ENCODE measurements around the gene CDHR1.

CDHR1 gene

DNA sequence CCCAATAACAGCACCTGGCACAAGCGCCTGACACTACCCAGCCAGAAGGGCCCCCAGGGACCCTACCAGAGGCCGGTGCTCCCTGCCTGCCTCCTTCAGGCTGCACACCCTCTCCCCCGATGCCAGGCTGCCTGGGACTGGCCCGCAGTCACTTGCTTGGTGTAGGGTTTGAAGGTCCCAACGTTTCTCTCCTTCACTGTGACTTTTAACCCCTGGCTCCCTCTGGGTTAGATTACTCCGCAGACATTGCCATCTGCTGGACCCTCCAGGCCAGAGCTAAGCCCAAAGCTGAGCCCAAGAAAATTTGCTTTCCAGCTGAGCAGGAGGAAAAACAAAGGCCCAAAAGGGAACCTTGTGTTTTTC is 6.9 kb downstream of the CDHR1 start:
- DNase-seq = no peak

DNA sequence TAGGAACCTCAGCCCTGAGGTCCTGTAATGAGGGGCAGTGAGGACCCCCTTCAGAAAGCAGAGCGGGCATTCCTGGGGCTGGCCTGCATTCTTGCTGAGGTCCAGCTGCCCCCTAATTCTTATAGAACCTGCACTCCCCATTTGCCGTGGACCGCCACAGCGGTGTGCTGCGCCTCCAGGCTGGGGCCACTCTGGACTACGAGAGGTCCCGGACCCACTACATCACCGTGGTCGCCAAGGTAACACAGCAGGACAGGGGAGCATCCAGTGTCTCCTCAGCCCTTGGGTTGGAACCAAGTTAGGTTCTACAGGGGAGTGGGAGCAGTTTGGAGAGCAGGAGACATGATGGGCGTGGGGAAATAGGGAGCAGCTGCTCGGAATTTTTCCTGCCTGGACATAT is 7.3 kb downstream of the CDHR1 start:
- no peak for DNase-seq

DNA sequence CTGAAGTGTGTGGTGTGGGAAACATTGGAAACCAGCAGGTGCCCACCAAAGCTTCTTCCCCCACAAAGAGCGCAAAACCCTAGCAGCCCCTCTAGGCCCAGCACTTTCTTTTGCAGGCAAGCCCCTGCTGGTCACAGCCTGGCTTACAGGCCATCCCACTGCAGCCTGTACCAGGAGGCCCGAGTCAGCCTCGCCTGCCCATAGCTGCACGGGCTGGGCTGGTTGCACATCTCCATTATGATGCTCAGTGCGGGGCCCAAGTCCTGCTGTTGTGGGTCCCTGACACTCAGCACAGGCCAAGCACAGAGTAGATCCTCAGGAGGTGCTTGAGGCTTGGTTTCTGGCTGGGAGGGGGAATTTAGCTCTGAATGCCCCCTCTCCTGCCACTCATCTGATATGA is 8.0 kb downstream of the CDHR1 start:
- DNase-seq = no peak

DNA sequence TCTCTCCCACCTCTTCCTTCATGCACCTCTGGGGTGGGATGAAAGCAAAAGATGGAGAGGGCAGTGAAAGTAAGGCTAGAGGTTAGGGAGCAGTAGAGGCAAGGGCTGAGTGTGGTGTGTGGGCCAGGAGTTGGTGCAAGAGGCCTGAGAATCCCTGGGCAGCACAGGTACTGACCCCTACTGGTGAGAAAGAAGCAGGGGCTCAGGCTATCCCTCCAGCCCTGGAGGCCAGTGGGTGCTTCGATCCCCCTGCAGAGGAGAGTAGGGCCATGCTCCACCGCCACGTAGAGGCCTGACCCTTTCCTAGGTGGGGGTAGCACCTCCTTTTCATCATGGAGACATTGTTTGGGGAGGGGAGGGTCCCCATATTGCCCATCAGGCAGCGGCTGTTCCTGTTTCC is 9.8 kb downstream of the CDHR1 start:
- DNase-seq = peak; percentile 13

DNA sequence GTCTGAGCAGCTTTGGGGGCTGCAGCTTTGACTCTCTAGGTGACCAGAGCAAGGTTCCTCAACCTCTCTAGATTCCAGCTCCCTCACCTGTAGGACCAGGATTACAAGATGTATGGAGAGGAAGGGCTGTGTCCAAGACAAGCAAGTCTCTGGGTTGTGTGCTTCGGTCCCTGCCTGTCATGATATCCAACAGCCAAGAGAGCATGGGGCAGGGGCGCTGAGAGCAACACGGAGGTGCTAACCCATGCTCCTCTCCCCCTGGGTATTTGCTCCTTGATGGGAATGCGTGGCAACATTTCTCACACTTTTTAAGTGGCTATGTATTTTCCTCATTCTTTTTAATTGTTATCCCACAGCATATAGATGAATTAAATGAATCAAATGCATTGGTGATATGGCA is 10.3 kb downstream of the CDHR1 start:
- no peak for DNase-seq

DNA sequence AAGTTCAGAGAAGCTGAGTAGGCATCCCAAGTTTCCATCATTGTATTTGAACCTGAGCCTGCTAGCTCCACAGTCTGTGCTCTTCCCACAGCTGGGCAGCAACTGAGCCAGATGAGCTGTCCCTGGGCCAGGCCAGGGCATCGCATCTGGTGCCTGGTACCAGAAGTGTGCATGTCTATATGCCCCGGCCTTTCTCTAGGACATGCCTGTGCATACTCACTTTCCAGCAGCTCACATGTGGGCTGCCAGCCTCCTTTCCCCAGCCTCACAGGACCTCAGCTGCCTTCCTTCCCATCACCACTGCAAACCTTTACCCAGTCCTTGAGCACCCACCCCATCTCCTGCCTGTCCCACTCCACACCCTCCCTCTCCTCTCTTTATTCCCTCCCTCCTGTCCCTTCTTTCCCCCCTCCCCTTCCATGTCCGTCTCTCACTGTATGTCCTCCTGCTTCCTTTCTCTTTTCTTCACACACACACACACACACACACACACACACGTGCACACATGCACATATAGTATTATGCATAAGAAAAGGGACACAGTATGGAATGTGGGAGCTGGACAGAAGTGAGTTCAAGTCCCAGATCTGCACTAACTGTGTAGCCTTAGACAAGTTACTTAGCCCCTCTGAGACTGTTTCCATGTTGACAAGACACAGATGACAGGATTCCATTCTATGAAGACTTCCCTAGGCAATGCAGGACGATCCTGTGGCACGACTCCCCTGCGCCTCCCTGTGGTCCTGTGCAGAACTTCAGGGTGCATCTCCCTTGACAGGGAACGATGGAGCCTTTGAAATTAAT is 10.9 kb downstream of the CDHR1 start:
- peak; percentile 66 for DNase-seq

DNA sequence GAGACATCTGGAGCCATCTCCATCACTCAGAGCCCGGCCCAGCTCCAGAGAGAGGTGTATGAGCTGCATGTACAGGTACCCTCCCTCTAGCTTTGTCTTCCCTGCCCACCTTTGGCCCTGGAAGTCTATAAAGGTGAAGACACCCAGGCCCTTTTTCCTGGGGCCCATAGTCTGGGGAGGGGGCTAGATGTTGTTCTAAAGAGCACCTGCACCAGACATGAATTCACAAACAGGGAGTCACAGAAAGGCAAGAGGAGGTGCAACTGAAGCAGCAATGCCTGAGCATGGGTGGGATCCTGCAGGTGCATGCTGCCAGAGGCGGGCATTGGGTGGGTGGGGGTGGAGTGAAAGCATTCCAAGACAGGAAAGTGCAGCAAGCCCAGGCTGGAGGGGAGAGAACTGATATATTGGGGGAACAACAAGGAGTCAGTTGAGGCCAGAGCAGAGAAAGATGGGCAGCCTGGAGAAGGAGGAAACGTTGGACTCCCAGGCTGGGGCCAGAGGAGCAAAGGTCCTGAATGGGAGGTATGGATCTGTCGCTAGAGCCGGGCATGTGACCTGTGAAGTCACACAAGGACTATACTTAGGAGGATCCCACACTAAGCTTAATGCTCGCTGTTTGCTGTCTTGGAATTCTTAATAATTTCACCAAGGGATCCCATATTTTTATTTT is 11.7 kb downstream of the CDHR1 start:
- no peak for DNase-seq

DNA sequence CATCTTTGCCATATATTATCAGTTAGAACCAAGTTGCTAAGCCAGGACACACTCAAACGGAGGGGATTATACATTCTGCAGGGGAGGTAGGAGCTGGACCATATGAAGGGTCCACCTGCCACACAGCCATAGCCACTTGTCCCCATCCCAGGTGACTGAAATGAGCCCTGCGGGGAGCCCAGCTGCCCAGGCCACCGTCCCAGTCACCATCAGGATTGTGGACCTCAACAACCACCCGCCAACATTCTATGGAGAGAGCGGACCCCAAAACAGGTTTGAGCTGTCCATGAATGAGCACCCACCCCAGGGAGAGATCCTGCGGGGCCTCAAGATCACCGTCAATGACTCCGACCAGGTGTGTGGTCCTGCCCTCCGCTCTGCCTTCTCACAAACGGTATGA is 13.7 kb downstream of the CDHR1 start:
- no peak for DNase-seq

DNA sequence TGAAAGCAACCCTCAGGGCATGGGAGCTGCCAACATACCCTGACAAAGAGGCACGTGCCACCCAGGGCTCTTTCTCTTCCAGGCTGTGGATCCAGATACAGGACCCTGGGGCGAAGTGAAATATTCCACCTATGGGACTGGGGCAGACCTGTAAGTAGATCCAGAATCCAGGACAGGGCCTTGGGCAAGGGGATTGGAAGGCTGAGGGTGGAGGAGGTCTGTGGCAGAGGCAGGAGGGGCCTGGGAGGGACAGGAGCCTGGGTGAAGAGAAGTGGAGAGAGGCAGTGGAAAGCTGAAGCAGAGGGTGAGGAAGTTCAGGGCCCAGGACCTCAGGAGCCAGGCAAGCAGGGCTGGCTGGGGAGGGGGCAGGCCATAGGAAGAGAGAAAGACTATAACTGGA is 17.2 kb downstream of the CDHR1 start:
- no peak for DNase-seq

DNA sequence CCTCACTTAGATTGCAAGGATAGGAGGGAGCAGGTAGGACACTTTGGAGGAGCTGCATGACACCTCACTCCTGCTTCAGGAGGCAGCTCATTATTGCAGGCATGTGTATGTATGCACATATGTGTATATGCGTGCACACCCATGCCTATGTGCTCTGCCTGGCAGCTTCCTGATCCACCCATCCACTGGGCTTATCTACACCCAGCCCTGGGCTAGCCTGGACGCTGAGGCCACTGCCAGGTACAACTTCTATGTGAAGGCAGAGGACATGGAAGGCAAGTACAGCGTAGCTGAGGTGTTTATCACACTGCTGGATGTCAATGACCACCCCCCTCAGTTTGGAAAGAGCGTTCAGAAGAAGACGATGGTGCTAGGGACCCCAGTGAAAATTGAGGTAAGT is 17.7 kb downstream of the CDHR1 start:
- no peak for DNase-seq

DNA sequence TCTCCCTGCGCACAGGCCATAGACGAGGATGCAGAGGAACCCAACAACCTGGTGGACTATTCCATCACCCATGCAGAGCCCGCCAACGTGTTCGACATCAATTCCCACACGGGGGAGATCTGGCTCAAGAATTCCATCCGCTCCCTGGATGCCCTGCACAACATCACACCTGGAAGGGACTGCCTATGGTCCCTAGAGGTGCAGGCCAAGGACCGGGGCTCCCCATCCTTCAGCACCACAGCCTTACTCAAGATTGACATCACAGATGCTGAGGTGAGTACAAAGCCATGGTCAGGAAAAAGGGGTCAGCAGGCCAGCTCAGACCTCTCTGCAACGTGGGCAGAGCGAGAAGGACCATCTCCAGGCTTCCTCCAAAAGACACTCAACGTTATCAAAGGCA is 18.7 kb downstream of the CDHR1 start:
- DNase-seq = no peak

DNA sequence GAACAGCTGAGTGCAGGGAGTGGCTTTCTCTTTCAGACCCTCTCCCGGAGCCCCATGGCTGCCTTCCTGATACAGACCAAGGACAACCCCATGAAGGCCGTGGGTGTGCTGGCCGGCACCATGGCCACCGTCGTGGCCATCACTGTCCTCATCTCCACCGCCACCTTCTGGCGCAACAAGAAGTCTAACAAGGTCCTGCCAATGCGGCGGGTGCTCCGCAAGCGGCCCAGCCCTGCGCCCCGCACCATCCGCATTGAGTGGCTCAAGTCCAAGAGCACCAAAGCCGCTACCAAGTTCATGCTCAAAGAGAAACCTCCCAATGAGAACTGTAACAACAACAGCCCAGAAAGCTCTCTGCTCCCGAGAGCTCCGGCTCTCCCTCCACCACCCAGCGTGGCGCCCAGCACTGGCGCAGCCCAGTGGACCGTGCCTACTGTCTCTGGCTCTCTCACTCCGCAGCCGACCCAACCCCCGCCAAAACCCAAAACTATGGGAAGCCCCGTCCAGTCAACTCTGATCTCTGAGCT is 19.8 kb downstream of the CDHR1 start:
- DNase-seq = no peak

DNA sequence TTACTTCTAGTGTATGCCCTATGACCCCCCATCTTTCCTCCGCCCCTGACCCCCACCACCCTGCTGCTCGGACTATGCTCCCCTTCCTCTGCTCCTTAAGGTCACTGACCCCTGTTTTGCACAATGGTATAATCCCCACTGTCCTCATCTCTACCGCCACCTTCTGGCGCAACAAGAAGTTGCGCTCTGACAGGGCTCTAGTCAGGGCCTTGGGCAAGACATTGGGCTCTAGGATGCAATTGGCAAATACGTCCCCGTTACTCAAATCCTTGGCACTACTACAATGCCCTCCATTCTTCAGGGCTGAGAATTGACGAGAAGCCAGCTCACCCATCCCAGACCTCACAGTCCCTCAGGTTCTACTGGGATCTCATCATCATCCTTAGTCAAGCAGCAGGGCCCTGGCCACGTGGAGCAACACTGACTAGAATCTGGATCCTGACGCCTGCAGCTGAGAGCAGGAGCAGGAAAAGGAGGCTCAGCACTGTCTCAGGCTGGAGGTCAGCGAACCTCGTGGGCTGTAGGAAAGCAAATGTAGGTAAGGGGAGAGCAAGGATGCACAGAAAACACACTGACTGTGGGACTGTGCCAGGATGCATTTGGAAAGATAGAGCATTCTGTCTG is 20.4 kb downstream of the CDHR1 start:
- peak; percentile 10 for DNase-seq

DNA sequence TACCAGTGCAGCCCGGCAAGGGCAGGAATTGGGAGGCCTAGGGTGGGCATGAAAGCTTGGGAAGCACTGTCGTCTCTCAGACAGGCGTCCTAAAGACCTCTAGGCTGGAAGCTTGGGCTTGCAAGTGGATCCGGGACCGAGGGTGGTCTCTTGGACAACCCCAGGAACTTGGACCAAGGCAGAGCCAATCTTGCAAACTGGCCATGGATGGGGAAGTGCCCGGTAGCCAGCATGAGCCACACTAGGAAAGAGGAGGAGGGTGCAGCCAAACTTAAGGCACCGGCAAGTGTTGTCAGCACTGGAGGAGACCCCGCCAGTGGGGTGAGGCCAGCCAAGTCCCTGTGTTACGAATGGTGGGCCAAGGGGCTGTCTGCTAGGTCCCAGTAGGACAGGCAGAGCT is 22.5 kb downstream of the CDHR1 start:
- DNase-seq = no peak

DNA sequence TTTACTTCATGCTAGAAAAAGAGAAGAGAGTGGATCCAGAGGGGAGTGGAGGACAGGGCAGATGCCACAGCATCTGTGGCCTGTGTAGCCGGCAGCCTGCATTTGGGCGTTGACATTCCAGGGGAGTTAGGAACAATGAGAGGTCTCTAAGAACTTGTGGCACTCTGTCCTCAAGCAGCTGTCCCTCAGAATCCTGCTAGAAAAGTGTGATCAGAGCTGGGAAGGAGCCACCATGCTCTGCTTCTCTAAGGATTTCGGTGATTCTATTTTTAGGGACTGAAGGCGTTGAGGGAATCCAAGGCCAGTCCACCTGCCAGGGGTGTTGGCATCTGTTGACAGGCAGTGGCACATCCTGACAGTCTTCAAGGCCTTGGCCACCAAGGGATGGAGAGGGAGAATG is 23.4 kb downstream of the CDHR1 start:
- DNase-seq = no peak

DNA sequence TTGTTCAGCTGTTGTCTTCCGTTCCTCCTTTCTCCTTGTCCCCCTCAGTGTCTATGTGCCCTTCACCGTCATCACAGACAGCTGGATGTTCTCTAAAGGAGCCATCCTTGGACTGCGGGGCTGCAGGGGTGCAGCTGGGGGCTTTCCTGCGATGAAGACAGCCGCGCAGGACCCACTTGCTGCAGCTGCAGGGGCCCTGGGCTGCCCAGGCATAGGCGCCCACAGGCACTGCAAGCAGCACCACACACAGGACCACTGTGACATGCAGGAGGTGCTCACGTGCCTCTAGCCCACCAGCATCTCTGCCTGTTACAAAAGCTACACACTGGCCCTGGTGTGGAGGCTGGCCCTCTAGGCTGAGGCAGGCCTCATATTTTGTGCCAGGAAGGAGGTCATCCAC is 27.6 kb downstream of the CDHR1 start:
- DNase-seq = no peak

DNA sequence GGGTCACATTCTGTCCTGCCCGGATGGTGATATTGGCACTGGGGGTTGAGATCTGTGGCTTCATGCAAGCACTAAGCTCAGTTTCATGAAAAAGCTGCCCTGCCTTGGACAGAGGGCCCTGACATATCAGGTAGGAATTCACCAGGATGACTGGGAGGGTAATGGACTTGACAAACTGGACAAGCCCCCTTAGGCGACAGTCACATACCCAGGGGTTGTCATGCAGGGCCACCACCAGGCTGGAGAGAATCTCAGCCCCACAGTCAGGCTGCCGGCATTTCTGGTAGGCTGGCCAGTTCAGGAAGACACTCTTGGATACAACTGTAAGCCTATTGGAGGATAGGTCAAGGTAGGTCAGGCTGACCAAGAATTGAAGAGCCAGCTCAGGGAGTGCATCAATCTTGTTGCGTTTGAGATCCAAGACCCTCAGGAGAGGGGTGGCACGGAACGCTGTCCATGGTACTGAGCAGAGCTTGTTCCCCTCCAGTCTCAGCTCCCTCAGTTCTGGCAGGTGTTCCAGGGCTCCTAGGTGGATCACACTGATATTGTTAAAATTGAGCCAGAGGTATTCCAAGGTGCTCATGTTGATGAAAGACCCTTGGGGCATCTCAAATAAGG is 30.2 kb downstream of the CDHR1 start:
- no peak for DNase-seq

DNA sequence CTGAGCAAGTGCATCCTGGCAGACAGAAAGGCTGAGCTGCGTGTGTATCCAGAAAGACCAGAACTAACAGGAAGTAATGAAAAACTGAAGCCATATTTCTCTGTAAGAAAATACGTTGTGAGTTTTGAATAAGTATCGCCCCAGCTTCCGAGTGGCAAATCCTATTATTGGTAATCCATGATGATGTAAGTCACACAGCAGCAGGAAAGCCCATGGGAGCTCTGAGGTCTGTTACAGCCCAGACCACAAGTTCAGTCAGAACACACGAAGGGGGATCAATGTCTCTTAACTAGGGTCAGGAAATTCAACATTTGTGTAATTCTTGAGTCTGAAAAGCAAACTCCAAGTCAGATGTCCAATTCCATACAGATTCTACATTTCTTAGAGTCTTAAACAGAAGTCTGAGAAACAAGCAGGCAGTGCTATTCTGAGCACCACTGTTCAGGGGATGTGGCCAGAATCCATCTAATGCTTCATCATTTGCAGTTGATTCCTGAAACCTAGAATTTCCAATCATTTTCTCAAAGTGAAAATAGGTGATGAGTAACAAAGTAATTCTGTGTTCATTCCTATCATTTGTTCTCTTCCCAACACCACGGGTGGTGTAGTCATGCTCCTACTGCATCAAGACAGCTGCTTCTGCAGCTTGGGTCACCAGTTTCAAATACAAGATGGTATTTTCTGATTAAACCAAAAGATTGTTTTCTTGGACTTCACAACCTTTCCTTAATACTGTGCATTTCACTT is 31.3 kb downstream of the CDHR1 start, which contains the start of gene LRIT2:
Gene LRIT2 (minus strand): TSS at position 118 of the 747 bp plus-strand sequence. CDS start 24 bp downstream, at position 94.
- DNase-seq = no peak

DNA sequence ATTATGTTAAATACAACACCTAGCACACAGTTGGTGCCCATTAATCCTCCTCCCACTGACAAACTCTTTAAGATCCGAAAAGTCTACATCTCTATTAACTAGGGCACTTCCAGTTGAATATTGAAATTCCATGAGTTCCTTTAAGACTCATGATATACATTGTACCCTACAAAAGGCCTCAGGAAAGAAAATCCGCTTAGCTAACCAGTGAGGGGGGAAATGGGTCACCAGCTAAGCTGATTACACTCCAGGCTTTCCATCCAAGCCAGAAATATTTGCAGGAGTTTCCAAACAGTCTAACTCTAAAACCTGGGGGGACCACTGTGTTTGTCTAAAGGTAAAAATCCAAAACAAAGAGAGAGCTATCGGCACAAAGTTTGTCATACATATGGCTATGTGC is 32.3 kb downstream of the CDHR1 start:
- DNase-seq = no peak

DNA sequence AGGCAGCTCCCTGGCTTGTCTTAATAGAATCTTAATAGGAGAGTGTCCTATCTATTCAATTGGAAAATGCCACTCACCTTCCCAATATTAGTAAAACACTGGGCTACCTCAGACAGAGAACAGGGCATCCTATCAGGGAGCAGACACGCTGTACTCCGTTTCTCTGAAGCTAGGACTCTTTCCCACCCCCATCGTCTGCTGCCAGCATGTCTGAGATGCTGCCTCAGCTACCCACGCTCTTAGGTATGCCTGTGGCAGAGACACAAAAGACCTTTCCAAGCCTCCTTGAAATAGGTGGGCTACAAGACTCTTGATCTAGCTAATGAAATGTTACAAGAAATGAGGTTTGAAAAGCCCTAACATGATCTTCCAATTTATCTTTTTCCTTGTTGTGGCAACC is 33.5 kb downstream of the CDHR1 start:
- DNase-seq = no peak

DNA sequence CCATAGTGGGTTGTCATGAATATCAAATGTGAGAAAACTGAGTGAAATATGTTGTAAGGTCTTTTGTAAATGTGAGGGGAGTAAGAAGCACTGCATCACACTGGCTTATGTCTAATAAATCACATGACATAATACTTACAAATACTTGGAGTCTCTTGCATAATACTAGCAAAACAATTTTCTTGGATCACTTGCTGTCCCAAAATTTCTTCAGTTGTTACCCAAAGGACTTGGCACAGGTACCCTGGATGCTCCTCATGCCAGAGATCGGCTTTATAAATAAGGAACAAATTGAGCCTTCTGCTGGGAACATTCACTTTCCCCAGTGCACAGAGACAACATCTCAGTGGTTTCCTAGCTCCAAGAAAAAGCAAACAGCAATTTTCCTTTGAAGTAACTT is 36.0 kb downstream of the CDHR1 start:
- no peak for DNase-seq

DNA sequence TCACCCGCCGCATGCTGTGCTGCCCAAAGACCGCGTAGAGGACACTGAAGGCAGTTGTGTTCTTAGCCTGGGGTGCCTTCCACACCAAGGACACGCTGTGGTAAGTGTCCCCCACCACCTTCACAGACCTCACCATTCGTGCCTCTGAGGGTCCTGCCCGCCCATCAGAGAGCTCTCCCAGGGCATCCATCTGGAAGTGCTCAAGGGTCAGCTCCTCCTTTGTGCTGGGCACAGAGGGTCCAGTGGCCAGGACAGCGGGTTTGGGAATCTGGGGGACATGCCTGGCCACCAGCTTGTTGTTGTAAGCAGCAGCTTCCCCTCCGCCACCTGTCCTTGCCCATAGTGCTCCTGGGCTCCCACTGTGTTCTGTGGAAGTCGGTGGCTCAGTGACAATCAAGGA is 38.0 kb downstream of the CDHR1 start:
- DNase-seq = no peak

DNA sequence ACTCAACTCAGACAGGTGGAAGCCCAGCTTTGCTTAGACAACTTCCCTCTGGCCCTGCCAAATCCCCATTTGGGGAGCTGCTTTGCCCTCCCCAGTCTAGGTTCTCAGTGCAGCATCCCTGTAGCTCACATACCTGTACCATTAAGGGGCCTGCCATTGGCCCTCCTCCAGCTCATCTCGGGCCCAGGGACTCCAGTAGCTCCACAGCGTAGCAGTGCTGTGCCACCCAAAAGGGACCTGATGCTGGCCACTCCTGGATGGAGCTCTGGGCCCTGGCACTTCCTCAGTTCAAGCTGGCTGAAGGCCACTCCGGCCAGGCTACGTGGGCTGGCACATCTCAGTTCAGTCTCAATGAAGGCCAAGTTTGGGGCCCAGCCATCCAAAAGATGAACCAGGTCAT is 39.6 kb downstream of the CDHR1 start:
- no peak for DNase-seq
